Fibroblast of mammary gland (primary cell): ENCODE results near the gene SSX2B.
"Not testable (repeated sequence)": the region's sequence is repeated elsewhere in the genome, so short reads cannot be mapped to it uniquely, and the experiment has no call there.

Experiments used
- DNase-seq: peaks from one replicate; pipeline ENCODE4 v3.0.0-alpha.2; 2010; ENCODE audit warnings: low read depth
- H3K4me3 ChIP-seq: 2 replicates; pipeline ENCODE4 v1.5.1; 2011; ENCODE audit warnings: low read depth, mild to moderate bottlenecking, low read length, moderate library complexity; ENCODE audit not compliant: control insufficient read depth

The SSX2B gene, protein sequence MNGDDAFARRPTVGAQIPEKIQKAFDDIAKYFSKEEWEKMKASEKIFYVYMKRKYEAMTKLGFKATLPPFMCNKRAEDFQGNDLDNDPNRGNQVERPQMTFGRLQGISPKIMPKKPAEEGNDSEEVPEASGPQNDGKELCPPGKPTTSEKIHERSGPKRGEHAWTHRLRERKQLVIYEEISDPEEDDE

DNA sequence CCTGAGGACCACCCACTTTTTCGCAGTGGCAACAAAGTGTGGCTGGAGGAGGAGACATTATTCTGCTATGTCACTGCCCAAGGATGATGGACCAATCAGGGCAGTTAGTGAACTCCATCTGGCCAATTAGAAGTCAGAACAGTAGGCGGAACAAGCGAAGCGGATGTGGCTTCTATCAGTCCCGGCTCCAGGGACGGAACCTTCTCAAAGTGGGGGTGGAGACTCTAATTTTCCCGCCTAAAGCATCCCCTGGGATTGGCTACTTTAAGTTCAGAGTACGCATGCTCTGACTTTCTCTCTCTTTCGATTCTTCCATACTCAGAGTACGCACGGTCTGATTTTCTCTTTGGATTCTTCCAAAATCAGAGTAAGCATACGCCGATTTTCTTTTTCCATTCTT is at the start of gene SSX2B:
Gene SSX2B (plus strand): TSS at position 301 of the 400 bp plus-strand sequence. CDS start 1,429 bp downstream, outside the sequence.
- H3K4me3 ChIP-seq, DNase-seq: not testable (repeated sequence)

- DNase-seq, H3K4me3 ChIP-seq: not testable (repeated sequence)
Observed at GRCh38 chrX:52707078-52707477, 44.0 kb upstream of the SSX2B start, which contains the start of gene SSX2. Gene SSX2 (minus strand): TSS chrX:52707178. CDS start chrX:52705749, 1,429 bp downstream.

- not testable (repeated sequence) for DNase-seq, H3K4me3 ChIP-seq
Observed at GRCh38 chrX:52765983-52766382, 14.9 kb downstream of the SSX2B start.

DNA sequence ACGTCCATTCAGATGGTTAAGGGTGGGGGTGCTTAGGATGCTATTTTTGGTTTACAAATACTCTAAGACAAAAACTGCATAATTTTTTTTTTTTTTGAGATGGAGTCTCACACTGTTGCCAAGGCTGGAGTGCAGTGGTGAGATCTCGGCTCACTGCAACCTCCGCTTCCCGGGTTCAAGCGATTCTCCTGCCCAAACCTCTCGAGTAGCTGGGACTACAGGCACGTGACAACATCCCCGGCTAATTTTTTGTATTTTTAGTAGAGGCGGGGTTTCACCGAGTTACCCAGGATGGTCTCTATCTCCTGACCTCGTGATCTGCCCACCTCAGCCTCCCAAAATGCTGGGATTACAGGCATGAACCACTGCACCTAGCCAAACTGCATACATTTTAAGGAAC is 22.5 kb downstream of the SSX2B start:
- DNase-seq, H3K4me3 ChIP-seq: not testable (repeated sequence)

DNA sequence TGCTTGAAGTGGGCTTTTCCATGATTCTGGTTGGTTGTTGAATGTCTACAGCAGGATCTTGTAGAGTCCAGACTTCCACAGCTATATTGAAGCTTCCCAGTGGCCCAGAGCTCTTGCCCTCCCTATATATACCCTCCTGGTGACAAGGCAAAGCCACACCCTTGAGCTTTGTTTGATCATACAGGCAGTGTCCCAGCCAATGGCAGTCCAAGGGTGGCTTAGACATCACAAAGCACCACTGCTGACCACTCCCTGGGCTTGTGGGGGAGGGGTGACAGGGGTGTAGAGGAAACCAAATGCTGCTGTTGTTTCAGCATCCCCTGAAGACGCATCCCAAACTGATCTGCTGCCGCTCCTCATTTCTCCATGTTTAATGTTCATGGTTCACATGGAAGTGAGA is 46.3 kb downstream of the SSX2B start, which contains the start of gene SPANXN5:
Gene SPANXN5 (minus strand): TSS at position 101 of the 400 bp plus-strand sequence. CDS start 79 bp downstream, at position 22.
- not testable (repeated sequence) for H3K4me3 ChIP-seq

DNA sequence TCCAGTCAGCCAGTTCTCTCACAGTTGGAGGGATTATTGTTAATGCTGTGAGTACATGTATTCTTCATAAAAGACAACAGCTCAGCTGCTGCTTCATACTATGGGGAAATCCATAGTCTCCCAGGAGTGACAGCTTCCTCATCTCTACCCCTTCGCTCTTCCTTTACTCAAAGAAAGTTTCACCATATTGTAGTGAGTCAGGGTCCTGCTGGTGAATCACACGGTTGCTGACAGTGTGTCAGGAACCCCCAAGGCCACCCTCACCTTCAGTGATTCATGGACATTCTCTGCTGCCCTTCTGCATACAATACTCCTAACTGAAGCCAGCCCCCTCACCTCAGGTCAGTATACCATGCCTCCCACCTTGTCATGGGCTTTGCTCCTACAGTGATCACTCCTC is 53.8 kb downstream of the SSX2B start:
- DNase-seq, H3K4me3 ChIP-seq: not testable (repeated sequence)

More for the DNA sequence above, 46.3 kb downstream of the SSX2B start, which contains the start of gene SPANXN5:
- not testable (repeated sequence) for DNase-seq
